WTC11 (cell line): ENCODE data around the gene ASB15. TPM values are rescaled to one million over a fixed set of nuclear protein-coding genes. Genes with fewer than 3 reads are reported as not detected.

Source experiments
- ATAC-seq: fragments of 200-7000 bp; cut with Tn5 transposase; 2 replicates; pipeline ENCODE4 v1.10.0; 2021; ENCODE audit warnings: mild to moderate bottlenecking, moderate library complexity
- CTCF ChIA-PET: fragments of 300-600 bp; sonication (Branson Sonifier 250); formaldehyde crosslinking; loops from one replicate; lab custom pipeline; 2021; ENCODE audit warnings: antibody characterized with exemption; lab: Charles Lee
- POLR2A ChIA-PET: fragments of 350-600 bp; sonication (Branson Sonifier 250); formaldehyde crosslinking; loops from one replicate; lab custom pipeline; 2021; ENCODE audit warnings: antibody characterized with exemption; lab: Charles Lee
- DNase-seq: peaks from one replicate; pipeline ENCODE4 v3.0.0; 2021; ENCODE audit warnings: low spot score
- H3K27ac Mint-ChIP-seq: 2 replicates; pipeline ENCODE4 v1.8.0; 2021; ENCODE audit warnings: mixed read lengths
- H3K27me3 Mint-ChIP-seq: 2 replicates; pipeline ENCODE4 v1.8.0; 2021; ENCODE audit warnings: low read depth, mild to moderate bottlenecking, moderate library complexity, mixed read lengths
- H3K36me3 Mint-ChIP-seq: 2 replicates; pipeline ENCODE4 v1.8.0; 2021; ENCODE audit warnings: mixed read lengths
- H3K4me1 Mint-ChIP-seq: 2 replicates; pipeline ENCODE4 v1.8.0; 2022; ENCODE audit warnings: mixed read lengths
- H3K4me3 Mint-ChIP-seq: 2 replicates; pipeline ENCODE4 v1.8.0; 2021; ENCODE audit warnings: mild to moderate bottlenecking, moderate library complexity, mixed read lengths
- H3K9me3 Mint-ChIP-seq: 2 replicates; pipeline ENCODE4 v1.8.0; 2021; ENCODE audit warnings: mixed read lengths
- CREB1 ChIP-seq: sonication (generic); formaldehyde crosslinking; IDR thresholded peaks from 2 replicates; pipeline ENCODE4 v1.8.0; 2023; ENCODE audit warnings: mild to moderate bottlenecking, missing genetic modification reagents
- CREM ChIP-seq: sonication (generic); formaldehyde crosslinking; IDR thresholded peaks from 2 replicates; pipeline ENCODE4 v1.8.1; 2022; ENCODE audit warnings: mild to moderate bottlenecking, missing genetic modification reagents, moderate library complexity
- EMX1 ChIP-seq: fragments of 250-450 bp; sonication (Bioruptor Pico); IDR thresholded peaks from 2 replicates; pipeline ENCODE4 v1.8.0; 2021; ENCODE audit warnings: mild to moderate bottlenecking
- GRHL2 ChIP-seq: fragments of 250-450 bp; sonication (Bioruptor Pico); IDR thresholded peaks from 2 replicates; pipeline ENCODE4 v1.8.0; 2022; ENCODE audit warnings: mild to moderate bottlenecking, moderate library complexity; ENCODE audit not compliant: insufficient replicate concordance, severe bottlenecking
- MYBL2 ChIP-seq: sonication (generic); formaldehyde crosslinking; IDR thresholded peaks from 2 replicates; pipeline ENCODE4 v1.8.1; 2023; ENCODE audit warnings: mild to moderate bottlenecking, moderate library complexity, missing genetic modification reagents
- NFATC4 ChIP-seq: fragments of 250-450 bp; sonication (Bioruptor Pico); IDR thresholded peaks from 2 replicates; pipeline ENCODE4 v1.9.0; 2021; ENCODE audit warnings: mild to moderate bottlenecking
- NFE2L1 ChIP-seq: sonication (generic); formaldehyde crosslinking; IDR thresholded peaks from 2 replicates; pipeline ENCODE4 v1.8.1; 2023; ENCODE audit warnings: missing genetic modification reagents
- NR3C1 ChIP-seq: sonication (generic); formaldehyde crosslinking; conservative IDR thresholded peaks from 2 replicates; pipeline ENCODE4 v1.8.1; 2023; ENCODE audit warnings: low read depth, mild to moderate bottlenecking, missing genetic modification reagents
- OVOL2 ChIP-seq: fragments of 250-450 bp; sonication (Bioruptor Pico); IDR thresholded peaks from 2 replicates; pipeline ENCODE4 v1.9.0; 2021; ENCODE audit warnings: mild to moderate bottlenecking, borderline replicate concordance
- SOX15 ChIP-seq: fragments of 250-450 bp; sonication (Bioruptor Pico); IDR thresholded peaks from 2 replicates; pipeline ENCODE4 v1.9.0; 2021; ENCODE audit warnings: mild to moderate bottlenecking
- ZNF232 ChIP-seq: sonication (generic); formaldehyde crosslinking; IDR thresholded peaks from 2 replicates; pipeline ENCODE4 v1.8.0; 2022; ENCODE audit warnings: mild to moderate bottlenecking, missing genetic modification reagents
- ZNF317 ChIP-seq: sonication (generic); formaldehyde crosslinking; IDR thresholded peaks from 2 replicates; pipeline ENCODE4 v1.8.1; 2023; ENCODE audit warnings: low read depth, mild to moderate bottlenecking, moderate library complexity, missing genetic modification reagents, borderline replicate concordance
- ZNF423 ChIP-seq: fragments of 250-450 bp; sonication (Bioruptor Pico); IDR thresholded peaks from 2 replicates; pipeline ENCODE4 v2.1.2; 2022; ENCODE audit warnings: mild to moderate bottlenecking, moderate library complexity
- total RNA-seq: library from RNA; stranded (reverse); gene quantifications from 3 replicates; pipeline ENCODE4 v1.2.3, GENCODE V29; 2021
- TF ChIP-seq, protein P1 (sequence below): sonication (generic); formaldehyde crosslinking; IDR thresholded peaks from 2 replicates; pipeline ENCODE4 v1.8.0; 2022; ENCODE audit warnings: mild to moderate bottlenecking, missing genetic modification reagents
- TF ChIP-seq, protein P2 (sequence below): sonication (generic); formaldehyde crosslinking; IDR thresholded peaks from 2 replicates; pipeline ENCODE4 v1.8.0; 2022; ENCODE audit warnings: mild to moderate bottlenecking, missing genetic modification reagents
- TF ChIP-seq, protein P3 (sequence below): sonication (generic); formaldehyde crosslinking; IDR thresholded peaks from 2 replicates; pipeline ENCODE4 v1.8.0; 2023; ENCODE audit warnings: missing genetic modification reagents, mild to moderate bottlenecking, borderline replicate concordance
- TF ChIP-seq, protein P4 (sequence below): sonication (generic); formaldehyde crosslinking; IDR thresholded peaks from 2 replicates; pipeline ENCODE4 v1.8.1; 2023; ENCODE audit warnings: mild to moderate bottlenecking, missing genetic modification reagents, moderate library complexity

The ASB15 gene
- total RNA-seq, 1 experiment from 2014 or later = not detected

DNA sequence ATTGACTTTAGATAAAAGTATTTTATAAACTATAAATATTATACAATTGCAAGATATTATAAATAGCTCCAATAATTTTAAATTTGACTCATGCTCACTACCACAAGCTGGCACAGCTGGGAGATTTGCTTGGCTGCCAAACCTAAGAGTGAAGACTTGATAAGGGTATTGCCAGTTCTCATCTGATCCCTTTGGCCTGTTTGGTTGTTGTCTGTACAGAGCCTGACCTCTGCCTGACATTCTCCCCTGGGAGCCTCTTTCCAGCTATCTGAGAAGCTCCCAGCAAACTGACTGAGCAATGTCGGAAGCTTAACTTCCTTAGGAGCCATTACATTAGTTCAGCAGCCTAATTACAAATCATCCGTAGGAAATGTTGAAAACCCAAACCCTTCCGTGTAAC, 43.9 kb downstream of the ASB15 start:
- H3K9me3 Mint-ChIP-seq = peaks cover 3% of the 10 kb centered on the region; the same call in 1 of the 2 replicates
- DNase-seq (no peak), ATAC-seq (no peak)
- H3K4me1 Mint-ChIP-seq = peaks cover 49% of the 10 kb centered on the region
- H3K27me3 Mint-ChIP-seq = no peaks in the 10 kb centered on the region
- no peak overlapping the region for H3K27ac Mint-ChIP-seq
- CTCF ChIA-PET = interaction anchor here (0.9 to 3.1 kb wide), 5 partner anchors 9 to 47 kb away, joined by 3 to 15 read pairs (median 5); no protein-coding TSS in a partner anchor
- TF ChIP-seq CREM (no peak), ZNF317 (CRISPR knock-in tag) (no peak), SOX15 (CRISPR knock-in tag) (no peak), NR3C1 (no peak), ZNF232 (CRISPR knock-in tag) (no peak), CREB1 (CRISPR knock-in tag) (no peak), MYBL2 (CRISPR knock-in tag) (no peak)
- TF ChIP-seq, protein P1, sequence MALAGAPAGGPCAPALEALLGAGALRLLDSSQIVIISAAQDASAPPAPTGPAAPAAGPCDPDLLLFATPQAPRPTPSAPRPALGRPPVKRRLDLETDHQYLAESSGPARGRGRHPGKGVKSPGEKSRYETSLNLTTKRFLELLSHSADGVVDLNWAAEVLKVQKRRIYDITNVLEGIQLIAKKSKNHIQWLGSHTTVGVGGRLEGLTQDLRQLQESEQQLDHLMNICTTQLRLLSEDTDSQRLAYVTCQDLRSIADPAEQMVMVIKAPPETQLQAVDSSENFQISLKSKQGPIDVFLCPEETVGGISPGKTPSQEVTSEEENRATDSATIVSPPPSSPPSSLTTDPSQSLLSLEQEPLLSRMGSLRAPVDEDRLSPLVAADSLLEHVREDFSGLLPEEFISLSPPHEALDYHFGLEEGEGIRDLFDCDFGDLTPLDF (CRISPR knock-in tag) = no peak
- H3K4me3 Mint-ChIP-seq = no peak overlapping the region
- H3K36me3 Mint-ChIP-seq = no peaks in the 10 kb centered on the region
- POLR2A ChIA-PET = interaction anchor here (2.4 kb wide), 1 partner anchor 103 kb away, joined by 15 read pairs; the partner anchor contains the start of gene WASL

DNA sequence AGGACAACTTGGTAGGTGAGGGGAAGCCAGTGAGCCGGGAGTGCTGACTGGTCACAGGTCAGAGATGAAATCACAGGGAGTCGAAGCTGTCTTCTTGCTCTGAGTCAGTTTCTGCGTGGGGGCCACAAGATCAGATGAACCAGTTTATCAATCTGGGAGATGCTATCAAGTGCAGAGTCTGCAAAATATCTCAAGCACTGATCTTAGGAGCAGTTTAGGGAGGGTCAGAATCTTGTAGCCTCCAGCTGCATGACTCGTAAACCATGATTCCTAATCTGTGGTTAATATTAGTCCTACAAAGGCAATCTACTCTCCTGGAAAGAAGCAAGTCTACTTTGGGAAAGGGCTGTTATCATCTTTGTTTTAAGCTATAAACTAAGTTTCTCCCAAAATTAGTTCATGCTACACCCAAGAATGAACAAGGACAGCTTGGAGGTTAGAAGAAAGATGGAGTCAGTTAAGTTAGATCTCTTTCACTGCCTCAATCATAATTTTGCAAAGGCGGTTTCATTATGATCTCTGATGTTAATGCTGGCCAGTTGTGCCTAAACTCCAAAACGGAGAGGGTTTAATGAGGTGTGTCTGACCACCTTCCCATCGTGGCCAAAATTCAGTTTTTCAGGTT, 45.6 kb downstream of the ASB15 start:
- ATAC-seq = no peak
- H3K27me3 Mint-ChIP-seq = no peaks in the 10 kb centered on the region
- no peak overlapping the region for H3K4me3 Mint-ChIP-seq
- DNase-seq = no peak
- no peak overlapping the region for H3K27ac Mint-ChIP-seq
- TF ChIP-seq NFATC4 (CRISPR knock-in tag) (no peak), OVOL2 (no peak), ZNF423 (no peak), NFE2L1 (CRISPR knock-in tag) (no peak), EMX1 (CRISPR knock-in tag) (no peak), CREB1 (CRISPR knock-in tag) (no peak), SOX15 (CRISPR knock-in tag) (no peak), GRHL2 (CRISPR knock-in tag) (no peak)
- TF ChIP-seq, protein P2, sequence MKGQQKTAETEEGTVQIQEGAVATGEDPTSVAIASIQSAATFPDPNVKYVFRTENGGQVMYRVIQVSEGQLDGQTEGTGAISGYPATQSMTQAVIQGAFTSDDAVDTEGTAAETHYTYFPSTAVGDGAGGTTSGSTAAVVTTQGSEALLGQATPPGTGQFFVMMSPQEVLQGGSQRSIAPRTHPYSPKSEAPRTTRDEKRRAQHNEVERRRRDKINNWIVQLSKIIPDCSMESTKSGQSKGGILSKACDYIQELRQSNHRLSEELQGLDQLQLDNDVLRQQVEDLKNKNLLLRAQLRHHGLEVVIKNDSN (CRISPR knock-in tag) = no peak
- TF ChIP-seq, protein P1 (CRISPR knock-in tag) = no peak
- TF ChIP-seq, protein P3, sequence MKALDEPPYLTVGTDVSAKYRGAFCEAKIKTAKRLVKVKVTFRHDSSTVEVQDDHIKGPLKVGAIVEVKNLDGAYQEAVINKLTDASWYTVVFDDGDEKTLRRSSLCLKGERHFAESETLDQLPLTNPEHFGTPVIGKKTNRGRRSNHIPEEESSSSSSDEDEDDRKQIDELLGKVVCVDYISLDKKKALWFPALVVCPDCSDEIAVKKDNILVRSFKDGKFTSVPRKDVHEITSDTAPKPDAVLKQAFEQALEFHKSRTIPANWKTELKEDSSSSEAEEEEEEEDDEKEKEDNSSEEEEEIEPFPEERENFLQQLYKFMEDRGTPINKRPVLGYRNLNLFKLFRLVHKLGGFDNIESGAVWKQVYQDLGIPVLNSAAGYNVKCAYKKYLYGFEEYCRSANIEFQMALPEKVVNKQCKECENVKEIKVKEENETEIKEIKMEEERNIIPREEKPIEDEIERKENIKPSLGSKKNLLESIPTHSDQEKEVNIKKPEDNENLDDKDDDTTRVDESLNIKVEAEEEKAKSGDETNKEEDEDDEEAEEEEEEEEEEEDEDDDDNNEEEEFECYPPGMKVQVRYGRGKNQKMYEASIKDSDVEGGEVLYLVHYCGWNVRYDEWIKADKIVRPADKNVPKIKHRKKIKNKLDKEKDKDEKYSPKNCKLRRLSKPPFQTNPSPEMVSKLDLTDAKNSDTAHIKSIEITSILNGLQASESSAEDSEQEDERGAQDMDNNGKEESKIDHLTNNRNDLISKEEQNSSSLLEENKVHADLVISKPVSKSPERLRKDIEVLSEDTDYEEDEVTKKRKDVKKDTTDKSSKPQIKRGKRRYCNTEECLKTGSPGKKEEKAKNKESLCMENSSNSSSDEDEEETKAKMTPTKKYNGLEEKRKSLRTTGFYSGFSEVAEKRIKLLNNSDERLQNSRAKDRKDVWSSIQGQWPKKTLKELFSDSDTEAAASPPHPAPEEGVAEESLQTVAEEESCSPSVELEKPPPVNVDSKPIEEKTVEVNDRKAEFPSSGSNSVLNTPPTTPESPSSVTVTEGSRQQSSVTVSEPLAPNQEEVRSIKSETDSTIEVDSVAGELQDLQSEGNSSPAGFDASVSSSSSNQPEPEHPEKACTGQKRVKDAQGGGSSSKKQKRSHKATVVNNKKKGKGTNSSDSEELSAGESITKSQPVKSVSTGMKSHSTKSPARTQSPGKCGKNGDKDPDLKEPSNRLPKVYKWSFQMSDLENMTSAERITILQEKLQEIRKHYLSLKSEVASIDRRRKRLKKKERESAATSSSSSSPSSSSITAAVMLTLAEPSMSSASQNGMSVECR = no peak
- TF ChIP-seq, protein P4, sequence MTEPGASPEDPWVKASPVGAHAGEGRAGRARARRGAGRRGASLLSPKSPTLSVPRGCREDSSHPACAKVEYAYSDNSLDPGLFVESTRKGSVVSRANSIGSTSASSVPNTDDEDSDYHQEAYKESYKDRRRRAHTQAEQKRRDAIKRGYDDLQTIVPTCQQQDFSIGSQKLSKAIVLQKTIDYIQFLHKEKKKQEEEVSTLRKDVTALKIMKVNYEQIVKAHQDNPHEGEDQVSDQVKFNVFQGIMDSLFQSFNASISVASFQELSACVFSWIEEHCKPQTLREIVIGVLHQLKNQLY (CRISPR knock-in tag) = no peak
- H3K9me3 Mint-ChIP-seq = no peaks in the 10 kb centered on the region
- ChIA-PET POLR2A (no interaction called here), CTCF (interaction anchor here (1.0 to 2.1 kb wide), 4 partner anchors 11 to 225 kb away, joined by 3 to 9 read pairs (median 4); no protein-coding TSS in a partner anchor)
- H3K36me3 Mint-ChIP-seq = no peaks in the 10 kb centered on the region
- H3K4me1 Mint-ChIP-seq = peaks cover 45% of the 10 kb centered on the region
